A549 (cell line): ENCODE results near the gene GSC2.

ENCODE experiments used
- E2F6 ChIP-seq: IDR thresholded peaks from 2 replicates; pipeline ENCODE4 v1.6.1; 2012; ENCODE audit warnings: low read depth, borderline replicate concordance
- EP300 ChIP-seq, 2 experiments: fragments of >200 bp; sonication (Bioruptor Twin); formaldehyde crosslinking; IDR thresholded peaks; 2 replicates in 1 of 2; 3 replicates in 1 of 2; pipeline ENCODE4 v1.6.1; 2016 to 2017
- HOXA7 ChIP-seq: fragments of 250-450 bp; sonication (Bioruptor Pico); IDR thresholded peaks from 2 replicates; pipeline ENCODE4 v1.5.0; 2020; ENCODE audit warnings: mild to moderate bottlenecking, moderate library complexity
- MAX ChIP-seq: IDR thresholded peaks from 2 replicates; pipeline ENCODE4 v1.6.1; 2012
- MAZ ChIP-seq: fragments of 150-350 bp; IDR thresholded peaks from 2 replicates; pipeline ENCODE4 v1.6.1; 2014; ENCODE audit warnings: antibody characterized with exemption, low read depth, low read length, borderline replicate concordance
- NPAS2 ChIP-seq: fragments of 250-450 bp; sonication (Bioruptor Pico); IDR thresholded peaks from 2 replicates; pipeline ENCODE4 v1.8.0; 2022; ENCODE audit warnings: mild to moderate bottlenecking, moderate library complexity, borderline replicate concordance
- POLR2A ChIP-seq: IDR thresholded peaks from 2 replicates; pipeline ENCODE4 v1.6.1; 2012; ENCODE audit warnings: mild to moderate bottlenecking, low read length
- POLR2AphosphoS2 ChIP-seq: conservative IDR thresholded peaks from 2 replicates; pipeline ENCODE4 v1.6.1; 2012; ENCODE audit warnings: low read length, improper control_type of control experiment, inconsistent platforms
- REST ChIP-seq: fragments of 200-600 bp; sonication (generic); IDR thresholded peaks from 2 replicates; pipeline ENCODE4 v1.6.1; 2016; ENCODE audit warnings: antibody characterized with exemption, mild to moderate bottlenecking, moderate library complexity
- ZC3H11A ChIP-seq: fragments of 450-650 bp; IDR thresholded peaks from 2 replicates; pipeline ENCODE4 v1.6.1; 2014; ENCODE audit warnings: antibody characterized with exemption, mild to moderate bottlenecking
- TF ChIP-seq, protein P1 (sequence below): fragments of >200 bp; sonication (Bioruptor Twin); formaldehyde crosslinking; IDR thresholded peaks from 3 replicates; pipeline ENCODE4 v1.5.1; 2016
- TF ChIP-seq, protein P2 (sequence below): IDR thresholded peaks from 2 replicates; pipeline ENCODE4 v1.6.1; 2012

GRCh38 chr22:19097518-19097917, 52.6 kb downstream of the GSC2 start:
- TF ChIP-seq POLR2A (no peak), MAX (no peak), ZC3H11A (no peak), MAZ (no peak), POLR2AphosphoS2 (no peak), E2F6 (no peak), REST (no peak), NPAS2 (no peak), EP300 (IDR thresholded peaks at IDR 0.05) (no peak), HOXA7 (no peak)
- TF ChIP-seq, protein P1, sequence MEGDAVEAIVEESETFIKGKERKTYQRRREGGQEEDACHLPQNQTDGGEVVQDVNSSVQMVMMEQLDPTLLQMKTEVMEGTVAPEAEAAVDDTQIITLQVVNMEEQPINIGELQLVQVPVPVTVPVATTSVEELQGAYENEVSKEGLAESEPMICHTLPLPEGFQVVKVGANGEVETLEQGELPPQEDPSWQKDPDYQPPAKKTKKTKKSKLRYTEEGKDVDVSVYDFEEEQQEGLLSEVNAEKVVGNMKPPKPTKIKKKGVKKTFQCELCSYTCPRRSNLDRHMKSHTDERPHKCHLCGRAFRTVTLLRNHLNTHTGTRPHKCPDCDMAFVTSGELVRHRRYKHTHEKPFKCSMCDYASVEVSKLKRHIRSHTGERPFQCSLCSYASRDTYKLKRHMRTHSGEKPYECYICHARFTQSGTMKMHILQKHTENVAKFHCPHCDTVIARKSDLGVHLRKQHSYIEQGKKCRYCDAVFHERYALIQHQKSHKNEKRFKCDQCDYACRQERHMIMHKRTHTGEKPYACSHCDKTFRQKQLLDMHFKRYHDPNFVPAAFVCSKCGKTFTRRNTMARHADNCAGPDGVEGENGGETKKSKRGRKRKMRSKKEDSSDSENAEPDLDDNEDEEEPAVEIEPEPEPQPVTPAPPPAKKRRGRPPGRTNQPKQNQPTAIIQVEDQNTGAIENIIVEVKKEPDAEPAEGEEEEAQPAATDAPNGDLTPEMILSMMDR = no peak
- TF ChIP-seq, protein P2, sequence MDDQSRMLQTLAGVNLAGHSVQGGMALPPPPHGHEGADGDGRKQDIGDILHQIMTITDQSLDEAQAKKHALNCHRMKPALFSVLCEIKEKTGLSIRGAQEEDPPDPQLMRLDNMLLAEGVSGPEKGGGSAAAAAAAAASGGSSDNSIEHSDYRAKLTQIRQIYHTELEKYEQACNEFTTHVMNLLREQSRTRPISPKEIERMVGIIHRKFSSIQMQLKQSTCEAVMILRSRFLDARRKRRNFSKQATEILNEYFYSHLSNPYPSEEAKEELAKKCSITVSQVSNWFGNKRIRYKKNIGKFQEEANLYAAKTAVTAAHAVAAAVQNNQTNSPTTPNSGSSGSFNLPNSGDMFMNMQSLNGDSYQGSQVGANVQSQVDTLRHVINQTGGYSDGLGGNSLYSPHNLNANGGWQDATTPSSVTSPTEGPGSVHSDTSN = no peak
